Measurements from ENCODE around the gene TFB1M.

The TFB1M gene

GRCh38 chr6:155261111-155261900 lies 53.0 kb downstream of the TFB1M start:
- no peak overlapping the region for H3K27ac ChIP-seq (ENCODE audit: low read length)
- H3K9me3 ChIP-seq (ENCODE audit: insufficient read depth, low read length): no peaks in the 10 kb centered on the region
- H3K4me1 ChIP-seq (ENCODE audit: low read length): no peaks in the 10 kb centered on the region
- H3K79me2 ChIP-seq (ENCODE audit: low read length): no peaks in the 10 kb centered on the region
- H3K27me3 ChIP-seq (ENCODE audit: low read depth, low read length): no peaks in the 10 kb centered on the region
- no peaks in the 10 kb centered on the region for H4K20me1 ChIP-seq (ENCODE audit: insufficient read depth, low read length)
- TF ChIP-seq CTCF (IDR thresholded peaks at IDR 0.05; ENCODE audit: low read depth, low read length) (no peak), EZH2phosphoT487 (IDR thresholded peaks at IDR 0.05; ENCODE audit: low read depth) (no peak)
- no peak overlapping the region for H3K4me3 ChIP-seq (ENCODE audit: low read length)
- no peak overlapping the region for H3K4me2 ChIP-seq (ENCODE audit: low read length)
- peaks cover 7% of the 10 kb centered on the region for H3K36me3 ChIP-seq (replicated peaks; ENCODE audit: low read depth, low read length)
- H3K9ac ChIP-seq (ENCODE audit: low read length): no peak overlapping the region
- H2AFZ ChIP-seq (ENCODE audit: low read depth, low read length): no peak overlapping the region

- no peak overlapping the region for H3K4me3 ChIP-seq (ENCODE audit: low read length)
- H4K20me1 ChIP-seq (ENCODE audit: insufficient read depth, low read length): no peaks in the 10 kb centered on the region
- no peak overlapping the region for H3K4me2 ChIP-seq (ENCODE audit: low read length)
- no peaks in the 10 kb centered on the region for H3K79me2 ChIP-seq (ENCODE audit: low read length)
- no peak overlapping the region for H3K27ac ChIP-seq (ENCODE audit: low read length)
- no peak overlapping the region for H3K9ac ChIP-seq (ENCODE audit: low read length)
- TF ChIP-seq EZH2phosphoT487 (IDR thresholded peaks at IDR 0.05; ENCODE audit: low read depth): no peak
- TF ChIP-seq CTCF (IDR thresholded peaks at IDR 0.05; ENCODE audit: low read depth, low read length): no peak
- peaks cover 7% of the 10 kb centered on the region for H3K36me3 ChIP-seq (replicated peaks; ENCODE audit: low read depth, low read length)
- no peak overlapping the region for H2AFZ ChIP-seq (ENCODE audit: low read depth, low read length)
- no peaks in the 10 kb centered on the region for H3K9me3 ChIP-seq (ENCODE audit: insufficient read depth, low read length)
- no peaks in the 10 kb centered on the region for H3K27me3 ChIP-seq (ENCODE audit: low read depth, low read length)
- H3K4me1 ChIP-seq (ENCODE audit: low read length): no peaks in the 10 kb centered on the region
Observed at GRCh38 chr6:155260686-155261085, 53.6 kb downstream of the TFB1M start.

- Histone ChIP-seq H3K4me3 (ENCODE audit: low read length) (no peak overlapping the region), H3K4me2 (ENCODE audit: low read length) (no peak overlapping the region), H3K9me3 (ENCODE audit: insufficient read depth, low read length) (no peaks in the 10 kb centered on the region), H4K20me1 (ENCODE audit: insufficient read depth, low read length) (no peaks in the 10 kb centered on the region), H3K27ac (ENCODE audit: low read length) (no peak overlapping the region), H3K79me2 (ENCODE audit: low read length) (no peaks in the 10 kb centered on the region), H3K27me3 (ENCODE audit: low read depth, low read length) (no peaks in the 10 kb centered on the region), H2AFZ (ENCODE audit: low read depth, low read length) (no peak overlapping the region), H3K9ac (ENCODE audit: low read length) (no peak overlapping the region), H3K4me1 (ENCODE audit: low read length) (no peaks in the 10 kb centered on the region), H3K36me3 (replicated peaks; ENCODE audit: low read depth, low read length) (peaks cover 6% of the 10 kb centered on the region)
- TF ChIP-seq EZH2phosphoT487 (IDR thresholded peaks at IDR 0.05; ENCODE audit: low read depth) (no peak), CTCF (IDR thresholded peaks at IDR 0.05; ENCODE audit: low read depth, low read length) (no peak)
Observed at GRCh38 chr6:155259897-155260296, 54.4 kb downstream of the TFB1M start.

- H3K9me3 ChIP-seq (ENCODE audit: insufficient read depth, low read length): no peaks in the 10 kb centered on the region
- no peak overlapping the region for H3K9ac ChIP-seq (ENCODE audit: low read length)
- no peak overlapping the region for H3K4me3 ChIP-seq (ENCODE audit: low read length)
- peaks cover 7% of the 10 kb centered on the region for H3K36me3 ChIP-seq (replicated peaks; ENCODE audit: low read depth, low read length)
- H3K27ac ChIP-seq (ENCODE audit: low read length): no peak overlapping the region
- H3K79me2 ChIP-seq (ENCODE audit: low read length): no peaks in the 10 kb centered on the region
- H3K27me3 ChIP-seq (ENCODE audit: low read depth, low read length): no peaks in the 10 kb centered on the region
- no peaks in the 10 kb centered on the region for H4K20me1 ChIP-seq (ENCODE audit: insufficient read depth, low read length)
- H3K4me1 ChIP-seq (ENCODE audit: low read length): no peaks in the 10 kb centered on the region
- no peak overlapping the region for H2AFZ ChIP-seq (ENCODE audit: low read depth, low read length)
- no peak for TF ChIP-seq CTCF (IDR thresholded peaks at IDR 0.05; ENCODE audit: low read depth, low read length)
- TF ChIP-seq EZH2phosphoT487 (IDR thresholded peaks at IDR 0.05; ENCODE audit: low read depth): no peak
- no peak overlapping the region for H3K4me2 ChIP-seq (ENCODE audit: low read length)
Observed at GRCh38 chr6:155259204-155259603, 55.1 kb downstream of the TFB1M start.
